Subcutaneous adipose tissue (tissue), 4 donors: ENCODE measurements around the gene CALML6. TPM values are rescaled to one million over a fixed set of nuclear protein-coding genes. Genes with fewer than 3 reads are reported as not detected.

Experiments
- total RNA-seq, 4 donors: library from RNA; depleted of rRNA; stranded (reverse); fragments of >200 nt; gene quantifications; one replicate each; pipeline ENCODE4 v1.1.0, GENCODE V29; 2016
- TF ChIP-seq, protein P1 (sequence below): fragments of 450-650 bp; IDR thresholded peaks from one replicate; pipeline ENCODE4 v1.5.1; 2016; ENCODE audit warnings: low read depth, mild to moderate bottlenecking, control low read depth, antibody characterized with exemption, moderate library complexity

Gene CALML6
- total RNA-seq, 4 donors from 2014 or later, result 1.3 TPM; not detected in 3

DNA sequence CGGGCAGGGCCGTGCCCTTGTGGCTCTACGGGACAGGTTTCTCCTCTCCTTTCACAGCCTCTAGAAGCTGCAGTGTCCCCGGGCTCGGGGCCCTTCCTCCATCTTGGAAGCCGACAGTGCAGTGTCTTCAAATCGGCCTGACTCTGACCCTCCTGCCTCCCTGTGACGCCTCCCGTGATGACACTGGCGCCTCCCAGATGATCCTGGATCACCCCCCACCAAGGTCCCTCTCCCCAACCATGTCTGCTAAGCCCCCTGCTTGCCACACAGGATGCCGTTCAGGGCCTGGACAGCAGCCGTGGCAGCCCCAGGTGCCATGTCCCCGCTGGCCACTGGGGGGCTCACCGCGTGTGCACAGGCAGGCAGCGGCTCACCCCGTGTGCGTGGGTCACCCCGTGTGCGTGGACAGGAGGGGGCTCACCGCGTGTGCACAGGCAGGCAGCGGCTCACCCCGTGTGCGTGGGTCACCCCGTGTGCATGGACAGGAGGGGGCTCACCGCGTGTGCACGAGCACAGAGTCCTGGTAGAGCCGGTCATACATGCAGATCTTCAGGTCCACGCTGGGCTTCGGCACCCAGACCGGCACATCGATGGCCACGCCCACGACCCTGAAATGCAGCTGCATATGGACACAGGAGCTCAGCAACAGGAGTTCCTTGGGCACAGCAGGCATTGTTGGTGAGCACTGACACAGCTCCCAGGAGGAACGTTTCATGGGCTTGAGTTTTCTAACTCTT lies 28.9 kb downstream of the CALML6 start:
- TF ChIP-seq, protein P1, sequence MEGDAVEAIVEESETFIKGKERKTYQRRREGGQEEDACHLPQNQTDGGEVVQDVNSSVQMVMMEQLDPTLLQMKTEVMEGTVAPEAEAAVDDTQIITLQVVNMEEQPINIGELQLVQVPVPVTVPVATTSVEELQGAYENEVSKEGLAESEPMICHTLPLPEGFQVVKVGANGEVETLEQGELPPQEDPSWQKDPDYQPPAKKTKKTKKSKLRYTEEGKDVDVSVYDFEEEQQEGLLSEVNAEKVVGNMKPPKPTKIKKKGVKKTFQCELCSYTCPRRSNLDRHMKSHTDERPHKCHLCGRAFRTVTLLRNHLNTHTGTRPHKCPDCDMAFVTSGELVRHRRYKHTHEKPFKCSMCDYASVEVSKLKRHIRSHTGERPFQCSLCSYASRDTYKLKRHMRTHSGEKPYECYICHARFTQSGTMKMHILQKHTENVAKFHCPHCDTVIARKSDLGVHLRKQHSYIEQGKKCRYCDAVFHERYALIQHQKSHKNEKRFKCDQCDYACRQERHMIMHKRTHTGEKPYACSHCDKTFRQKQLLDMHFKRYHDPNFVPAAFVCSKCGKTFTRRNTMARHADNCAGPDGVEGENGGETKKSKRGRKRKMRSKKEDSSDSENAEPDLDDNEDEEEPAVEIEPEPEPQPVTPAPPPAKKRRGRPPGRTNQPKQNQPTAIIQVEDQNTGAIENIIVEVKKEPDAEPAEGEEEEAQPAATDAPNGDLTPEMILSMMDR, result no peak

DNA sequence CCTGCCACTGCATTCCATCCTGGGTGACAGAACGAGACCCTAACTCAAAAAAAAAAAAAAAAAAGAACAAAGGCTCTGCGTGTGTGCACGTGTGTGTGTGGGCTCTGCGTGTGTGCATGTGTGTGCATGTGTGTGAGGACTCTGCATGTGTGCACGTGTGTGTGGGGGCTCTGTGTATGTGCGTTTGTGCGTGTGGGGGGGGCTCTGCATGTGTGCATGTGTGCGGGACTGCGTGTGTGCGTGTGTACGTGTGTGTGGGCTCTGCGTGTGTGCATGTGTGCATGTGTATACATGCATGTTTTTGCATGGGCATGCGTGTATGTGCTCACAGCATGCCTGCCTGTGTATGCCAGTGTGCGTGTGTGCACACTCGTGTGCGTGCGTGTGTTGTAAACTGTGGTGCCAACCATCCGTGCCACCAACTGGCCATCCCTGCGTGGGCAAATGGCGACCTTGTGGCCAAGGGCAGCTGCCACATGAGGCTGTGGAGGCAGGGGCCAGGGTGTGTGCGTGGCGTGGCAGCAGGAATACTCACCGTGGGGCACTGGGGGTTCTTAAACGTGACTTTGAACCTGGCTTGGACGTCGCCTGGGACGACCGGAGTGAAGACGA lies 30.8 kb downstream of the CALML6 start:
- TF ChIP-seq, protein P1, result no peak

DNA sequence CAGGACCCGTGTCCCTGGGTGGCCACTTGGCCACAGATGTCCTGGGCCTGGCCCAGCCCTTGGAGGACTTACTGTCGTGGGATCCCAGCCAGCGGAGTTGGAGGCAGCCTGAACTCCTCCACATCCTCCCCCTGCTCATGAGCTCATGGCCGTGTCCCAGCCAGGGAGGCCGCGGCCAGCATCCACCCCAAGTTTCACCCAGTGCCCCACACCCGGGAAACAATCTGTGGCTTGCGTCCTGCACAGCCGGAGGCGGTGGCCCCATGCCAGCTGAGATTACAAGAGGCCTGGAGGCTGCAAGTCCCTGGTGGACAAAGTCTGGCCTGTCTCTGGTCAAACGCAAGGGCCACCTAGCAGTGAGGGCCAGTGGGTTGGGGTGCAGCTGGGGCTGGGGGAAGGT lies 31.5 kb downstream of the CALML6 start:
- TF ChIP-seq, protein P1, result no peak

DNA sequence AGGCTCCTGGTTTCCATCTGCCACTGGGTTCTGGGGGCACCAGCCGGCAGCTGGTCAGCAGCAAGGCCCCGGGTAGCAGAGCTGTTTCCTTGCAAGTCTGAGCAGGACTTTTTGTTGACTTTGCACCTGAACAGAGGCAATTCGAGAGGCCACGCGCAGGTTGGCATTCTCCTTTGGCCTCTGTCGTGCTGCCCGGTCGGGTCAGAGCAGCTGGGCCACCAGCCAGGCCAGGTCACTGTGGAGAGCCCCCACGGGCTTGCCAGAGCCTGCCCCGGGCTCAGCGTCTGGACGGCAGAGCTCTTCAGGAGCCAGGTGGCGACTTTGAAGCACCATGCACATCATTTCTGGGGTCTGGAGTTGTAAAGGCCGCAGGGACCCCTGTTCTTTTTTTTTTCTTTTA lies 32.4 kb downstream of the CALML6 start:
- TF ChIP-seq, protein P1, result no peak

DNA sequence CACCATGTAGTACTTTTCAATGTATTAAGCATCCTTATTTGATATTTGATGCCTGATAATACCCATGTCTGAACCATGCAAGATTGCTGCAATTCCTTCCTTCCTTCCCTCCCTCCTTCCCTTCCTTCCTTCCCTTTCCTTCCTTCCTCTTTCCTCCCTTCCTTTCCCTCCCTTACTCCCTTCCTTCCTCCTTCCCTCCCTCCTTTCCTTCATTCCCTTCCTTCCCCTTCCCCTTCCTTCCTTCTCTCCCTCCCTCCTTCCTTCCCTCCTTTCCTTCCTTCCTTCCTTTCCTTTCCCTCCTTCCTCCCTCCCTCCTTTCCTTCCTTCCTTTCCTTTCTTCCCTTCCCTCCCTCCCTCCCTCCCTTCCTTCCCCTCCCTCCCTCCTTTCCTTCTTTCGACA lies 33.7 kb downstream of the CALML6 start:
- TF ChIP-seq, protein P1, result no peak

DNA sequence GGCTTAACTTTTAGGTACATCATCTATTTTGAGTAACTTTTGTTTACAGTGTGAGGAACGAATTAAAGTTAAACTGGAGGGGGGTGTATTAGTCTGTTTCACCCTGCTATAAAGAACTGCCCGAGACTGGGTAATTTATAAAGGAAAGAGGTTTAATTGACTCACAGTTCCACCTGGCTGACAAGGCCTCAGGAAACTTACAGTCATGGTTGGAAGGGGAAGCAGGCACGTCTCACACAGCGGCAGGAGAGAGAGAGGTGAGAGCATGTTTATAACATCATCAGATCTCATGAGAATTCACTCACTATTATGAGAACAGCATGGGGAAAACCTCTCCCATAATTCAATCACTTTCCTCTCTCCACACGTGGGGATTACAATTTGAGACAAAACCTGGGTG lies 35.9 kb downstream of the CALML6 start:
- TF ChIP-seq, protein P1, result no peak

DNA sequence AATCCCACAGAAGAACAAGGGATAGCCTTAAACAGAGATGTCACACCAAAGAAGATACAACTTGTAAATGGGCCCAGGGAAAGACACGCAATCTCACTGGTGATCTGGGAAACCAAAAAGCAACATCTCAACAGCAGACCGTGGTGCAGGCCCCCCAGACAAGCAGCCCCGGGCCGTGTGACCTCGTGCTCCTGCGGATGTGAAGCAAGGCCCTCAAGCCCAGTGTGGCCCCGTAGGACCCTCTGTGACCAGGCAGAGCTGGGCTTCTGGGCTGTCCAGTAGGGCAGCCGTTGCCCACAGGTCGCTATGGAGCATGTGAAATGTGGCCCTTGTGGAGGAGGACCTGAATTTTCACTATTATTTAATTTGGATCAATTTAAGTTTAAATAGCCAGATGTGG lies 39.0 kb downstream of the CALML6 start:
- TF ChIP-seq, protein P1, result no peak
